Epithelial cell of esophagus (primary cell): ENCODE results near the gene TACC3.

Source experiments
- DNase-seq: peaks from one replicate; pipeline ENCODE4 v3.0.0; 2010; ENCODE audit warnings: low read depth
- H3K4me3 ChIP-seq: 2 replicates; pipeline ENCODE4 v1.5.1; 2011; ENCODE audit warnings: mild to moderate bottlenecking, low read length, control low read depth
- TF ChIP-seq, protein P1 (sequence below): IDR thresholded peaks from 2 replicates; pipeline ENCODE4 v1.5.1; 2011; ENCODE audit warnings: low read depth, mild to moderate bottlenecking, low read length, control low read depth, inconsistent platforms; ENCODE audit not compliant: insufficient read depth; ENCODE audit errors: missing control alignments

The TACC3 gene

DNA sequence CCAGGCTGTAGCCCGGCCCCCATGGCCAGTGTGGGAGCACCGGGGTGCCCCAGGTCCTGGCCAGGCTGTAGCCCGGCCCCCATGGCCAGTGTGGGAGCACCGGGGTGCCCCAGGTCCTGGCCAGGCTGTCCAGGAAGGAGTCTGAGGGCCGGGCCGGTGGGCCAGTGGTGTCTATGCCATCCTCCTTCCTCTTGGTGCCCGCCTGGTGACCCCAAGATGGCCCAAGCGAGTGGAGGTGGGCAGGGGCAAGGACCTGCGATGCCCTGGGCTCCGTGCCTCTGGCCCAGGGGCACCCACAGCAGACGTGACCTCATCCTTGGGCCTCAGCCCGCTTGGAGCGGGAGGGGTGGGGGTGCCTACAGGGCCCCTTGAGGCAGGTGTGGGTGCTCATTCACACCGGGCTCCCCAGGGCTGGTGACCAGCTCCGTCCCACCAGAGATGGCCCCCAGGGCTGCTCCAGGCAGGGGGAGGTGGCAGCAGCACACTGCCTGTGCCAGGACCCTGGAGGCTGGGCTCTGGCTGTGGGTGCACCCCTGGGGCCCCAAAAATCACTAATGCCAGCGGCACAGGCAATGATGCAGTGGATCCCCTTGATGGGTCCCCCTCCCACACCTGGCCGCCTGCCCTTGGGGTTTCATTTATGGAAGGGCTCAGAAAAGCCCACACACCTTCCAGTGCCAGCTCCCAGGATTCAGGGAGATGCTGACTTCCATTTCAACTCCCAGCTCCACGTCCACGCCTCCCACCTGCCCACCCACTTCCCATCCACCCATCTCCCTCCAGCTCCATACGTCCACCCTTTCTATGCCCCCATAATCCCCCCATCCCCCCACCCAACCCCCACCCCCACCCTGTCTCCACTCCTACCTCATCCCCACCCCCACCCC lies 35.8 kb downstream of the TACC3 start:
- DNase-seq, result no peak
- TF ChIP-seq, protein P1, sequence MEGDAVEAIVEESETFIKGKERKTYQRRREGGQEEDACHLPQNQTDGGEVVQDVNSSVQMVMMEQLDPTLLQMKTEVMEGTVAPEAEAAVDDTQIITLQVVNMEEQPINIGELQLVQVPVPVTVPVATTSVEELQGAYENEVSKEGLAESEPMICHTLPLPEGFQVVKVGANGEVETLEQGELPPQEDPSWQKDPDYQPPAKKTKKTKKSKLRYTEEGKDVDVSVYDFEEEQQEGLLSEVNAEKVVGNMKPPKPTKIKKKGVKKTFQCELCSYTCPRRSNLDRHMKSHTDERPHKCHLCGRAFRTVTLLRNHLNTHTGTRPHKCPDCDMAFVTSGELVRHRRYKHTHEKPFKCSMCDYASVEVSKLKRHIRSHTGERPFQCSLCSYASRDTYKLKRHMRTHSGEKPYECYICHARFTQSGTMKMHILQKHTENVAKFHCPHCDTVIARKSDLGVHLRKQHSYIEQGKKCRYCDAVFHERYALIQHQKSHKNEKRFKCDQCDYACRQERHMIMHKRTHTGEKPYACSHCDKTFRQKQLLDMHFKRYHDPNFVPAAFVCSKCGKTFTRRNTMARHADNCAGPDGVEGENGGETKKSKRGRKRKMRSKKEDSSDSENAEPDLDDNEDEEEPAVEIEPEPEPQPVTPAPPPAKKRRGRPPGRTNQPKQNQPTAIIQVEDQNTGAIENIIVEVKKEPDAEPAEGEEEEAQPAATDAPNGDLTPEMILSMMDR, result no peak
- no peak overlapping the region for H3K4me3 ChIP-seq

DNA sequence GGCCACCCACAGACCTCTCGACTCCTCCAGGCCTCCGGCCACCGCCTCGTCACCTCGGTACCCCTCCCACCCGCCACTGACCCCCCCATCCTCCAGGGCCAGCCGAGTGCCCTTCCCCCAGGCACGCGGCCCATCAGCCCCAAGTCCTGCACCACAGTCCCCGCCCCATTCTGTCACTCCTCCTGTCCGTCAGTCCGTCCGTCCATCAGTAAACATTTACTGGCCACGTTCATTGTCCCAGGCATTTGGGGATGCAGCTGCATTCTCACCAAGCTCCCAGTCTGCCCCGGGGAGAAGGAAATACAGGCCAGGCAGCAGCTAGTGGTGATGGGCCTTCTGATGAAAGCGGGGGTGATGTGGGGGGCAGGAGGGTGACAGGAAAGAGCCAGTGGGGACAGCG lies 36.5 kb downstream of the TACC3 start:
- TF ChIP-seq, protein P1, result no peak
- DNase-seq, result no peak
- H3K4me3 ChIP-seq, result no peak overlapping the region

DNA sequence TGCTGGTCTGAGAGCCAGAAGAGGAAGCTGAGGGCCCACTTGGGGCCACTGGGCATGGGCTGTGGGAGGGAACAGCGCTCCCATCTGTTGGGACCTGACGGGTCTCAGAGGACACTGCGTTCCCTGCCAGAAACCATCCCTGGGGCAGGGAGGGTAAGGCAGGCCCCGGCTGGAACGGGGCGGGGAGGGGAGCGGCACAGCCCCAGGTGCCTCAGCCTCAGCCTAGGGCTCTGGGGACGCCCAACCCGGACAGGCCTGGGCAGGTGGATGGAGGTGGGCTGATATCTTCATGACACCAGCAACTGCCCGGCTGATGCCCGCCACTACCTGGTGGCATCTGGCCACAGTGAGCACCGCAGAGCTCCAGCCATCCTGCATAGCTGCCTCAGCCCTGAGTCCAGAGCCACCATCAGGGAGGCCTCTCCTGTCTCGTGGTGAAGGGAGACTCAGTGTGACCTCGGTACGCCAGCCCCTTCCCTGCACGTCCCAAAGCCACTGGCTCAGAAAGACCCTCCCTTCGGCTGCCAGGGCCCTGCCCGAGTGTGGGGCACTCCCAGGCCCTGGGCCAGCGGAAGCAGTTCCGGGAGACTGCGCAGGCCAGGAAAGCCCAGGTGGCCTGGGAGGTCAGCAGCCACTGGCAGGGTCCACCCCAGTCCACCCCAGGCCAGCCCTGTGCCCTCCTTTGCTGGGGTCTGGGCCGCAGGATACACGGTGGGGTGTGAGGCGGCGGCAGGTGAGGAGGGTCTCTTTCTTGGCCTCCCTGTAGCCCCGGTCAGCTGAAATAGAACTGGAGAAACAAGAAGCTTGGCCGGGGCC lies 37.2 kb downstream of the TACC3 start:
- DNase-seq, result peak; percentile 45
- H3K4me3 ChIP-seq, result no peak overlapping the region
- TF ChIP-seq, protein P1, result no peak

GRCh38 chr4:1759170-1759817 lies 38.0 kb downstream of the TACC3 start:
- no peak for DNase-seq
- H3K4me3 ChIP-seq, result no peak overlapping the region
- TF ChIP-seq, protein P1, result no peak

- TF ChIP-seq, protein P1, result no peak
- DNase-seq, result no peak
- H3K4me3 ChIP-seq, result no peak overlapping the region
Measured at GRCh38 chr4:1759818-1760223, 38.5 kb downstream of the TACC3 start.

GRCh38 chr4:1760521-1761071 lies 39.3 kb downstream of the TACC3 start:
- TF ChIP-seq, protein P1, result no peak
- no peak for DNase-seq
- H3K4me3 ChIP-seq, result no peak overlapping the region
